Activated gamma-delta T cell treated with Interleukin-2 at 50 U/mL for 16 hours (primary cell): ENCODE results near the gene TRUB1.
"Not testable (repeated sequence)": the region's sequence is repeated elsewhere in the genome, so short reads cannot be mapped to it uniquely, and the experiment has no call there.

Experiments
- DNase-seq: peaks from one replicate; pipeline ENCODE4 v3.0.0-alpha.2; 2020

The TRUB1 gene

GRCh38 chr10:114937962-114938855, at the start of gene TRUB1:
Gene TRUB1 (plus strand): TSS chr10:114938195. CDS start chr10:114938254, 59 bp downstream.
- peak; percentile 84 for DNase-seq

- no peak for DNase-seq
Observed at GRCh38 chr10:114893251-114893650, 44.7 kb upstream of the TRUB1 start.

GRCh38 chr10:114894911-114895310, 43.1 kb upstream of the TRUB1 start:
- no peak for DNase-seq

- DNase-seq: not testable (repeated sequence)
Observed at GRCh38 chr10:114897011-114897410, 41.0 kb upstream of the TRUB1 start.

GRCh38 chr10:114897593-114897992, 40.4 kb upstream of the TRUB1 start:
- no peak for DNase-seq

GRCh38 chr10:114899982-114900381, 38.0 kb upstream of the TRUB1 start:
- DNase-seq: no peak

GRCh38 chr10:114900658-114901057, 37.3 kb upstream of the TRUB1 start:
- DNase-seq: no peak

- DNase-seq: no peak
Observed at GRCh38 chr10:114902151-114902550, 35.8 kb upstream of the TRUB1 start.

GRCh38 chr10:114905450-114905849, 32.5 kb upstream of the TRUB1 start:
- no peak for DNase-seq

- DNase-seq: no peak
Observed at GRCh38 chr10:114906981-114907380, 31.0 kb upstream of the TRUB1 start.

GRCh38 chr10:114908896-114909295, 29.1 kb upstream of the TRUB1 start:
- no peak for DNase-seq

GRCh38 chr10:114911052-114911711, 26.8 kb upstream of the TRUB1 start:
- DNase-seq: no peak

- no peak for DNase-seq
Observed at GRCh38 chr10:114911801-114912469, 26.1 kb upstream of the TRUB1 start.

- DNase-seq: no peak
Observed at GRCh38 chr10:114912470-114912859, 25.5 kb upstream of the TRUB1 start.

GRCh38 chr10:114914560-114914959, 23.4 kb upstream of the TRUB1 start:
- DNase-seq: no peak

GRCh38 chr10:114915294-114915693, 22.7 kb upstream of the TRUB1 start:
- DNase-seq: no peak

- no peak for DNase-seq
Observed at GRCh38 chr10:114916653-114917052, 21.3 kb upstream of the TRUB1 start.

- no peak for DNase-seq
Observed at GRCh38 chr10:114917459-114917858, 20.5 kb upstream of the TRUB1 start.

- DNase-seq: no peak
Observed at GRCh38 chr10:114917927-114918672, 19.9 kb upstream of the TRUB1 start.

GRCh38 chr10:114920459-114920858, 17.5 kb upstream of the TRUB1 start:
- no peak for DNase-seq

GRCh38 chr10:114922003-114922402, 16.0 kb upstream of the TRUB1 start:
- DNase-seq: no peak

GRCh38 chr10:114923551-114923950, 14.4 kb upstream of the TRUB1 start:
- DNase-seq: no peak
